Measurements from ENCODE around the gene CCSAP. TPM values are rescaled to one million over a fixed set of nuclear protein-coding genes. Genes with fewer than 3 reads are reported as not detected.

The CCSAP gene
- total RNA-seq, 2 donors from 2014 or later: 7.9 to 8.2 TPM

- H3K27ac Mint-ChIP-seq: peak overlapping the region; percentile 90
- H3K4me3 Mint-ChIP-seq: peak overlapping the region; percentile 92 to 95
- DNase-seq (no peak), ATAC-seq (replicated peaks in 1 of 2) (no peak)
- no peaks in the 10 kb centered on the region for H3K9me3 Mint-ChIP-seq
- H3K4me1 Mint-ChIP-seq (ENCODE audit: low read depth): peaks cover 33% of the 10 kb centered on the region
- peaks cover 7 to 13% of the 10 kb centered on the region in 2 donors for H3K36me3 Mint-ChIP-seq (ENCODE audit: insufficient read depth in 2 of 2)
- no peaks in the 10 kb centered on the region for H3K27me3 Mint-ChIP-seq (ENCODE audit: low read depth)
Observed at GRCh38 chr1:229272164-229273158, 70.4 kb downstream of the CCSAP start.

- peak; percentile 69 to 74 for ATAC-seq (replicated peaks in 1 of 2)
- Mint-ChIP-seq H3K27ac (peak overlapping the region; percentile 90), H3K27me3 (ENCODE audit: low read depth) (no peaks in the 10 kb centered on the region), H3K36me3 (ENCODE audit: insufficient read depth in 2 of 2) (peaks cover 10 to 16% of the 10 kb centered on the region in 2 donors), H3K9me3 (peaks cover 2 to 3% of the 10 kb centered on the region in 2 donors), H3K4me1 (ENCODE audit: low read depth) (peaks cover 38% of the 10 kb centered on the region), H3K4me3 (peak overlapping the region; percentile 92 to 95)
- peak in 1 of 2 donors; percentile 43 for DNase-seq
Observed at GRCh38 chr1:229271448-229272159, 71.2 kb downstream of the CCSAP start.

Other genes starting within 250 kb of the CCSAP start
- gene RAB4A, start 71.9 kb downstream of the CCSAP start, total RNA-seq: 10 to 100 TPM; 31.7 to 32.3 TPM
- not detected for gene ACTA1, start 91.0 kb upstream of the CCSAP start, total RNA-seq
- 10 to 100 TPM; 42.8 to 53.4 TPM for gene NUP133, start 165.3 kb upstream of the CCSAP start, total RNA-seq
- 10 to 100 TPM; 25.7 to 32.0 TPM for gene ABCB10, start 215.7 kb upstream of the CCSAP start, total RNA-seq

All from activated T-cell treated with anti-CD3 and anti-CD28 coated beads, Interleukin-2, amount 50 U/mL, for 72 hours (primary cell).